ENCODE data around the gene B4GALNT1. TPM values are rescaled to one million over a fixed set of nuclear protein-coding genes. Genes with fewer than 3 reads are reported as not detected.

Gene B4GALNT1
- polyA plus RNA-seq, 2 of the 4 experiments (the other 2 are of a cell fraction) = 25.7 to 35.1 TPM

GRCh38 chr12:57615637-57616036 lies 17.4 kb downstream of the B4GALNT1 start:
- WGBS (ENCODE audit: missing lambda C conversion rate) = 80% methylated on average over 5 of the region's 5 CpGs
- POLR2A ChIA-PET = no interaction called here
- Histone ChIP-seq H3K4me2 (no peak overlapping the region), H3K4me3 (no peak overlapping the region), H3K27ac (no peak overlapping the region), H3K4me1 (peaks cover 13% of the 10 kb centered on the region; the same call in 2 of the 3 replicates), H3K9me3 (no peaks in the 10 kb centered on the region)
- FAIRE-seq (no peak), DNase-seq (ENCODE audit: low read depth in 1 of 2, low spot score in 1 of 2) (no peak), ATAC-seq (no peak)
- CTCF ChIA-PET = interaction anchor here (0.7 to 20.9 kb wide), 6 partner anchors 10 to 308 kb away, joined by 3 to 336 read pairs (median 4); partner anchors contain the start of genes B4GALNT1 and GLI1
- TF ChIP-seq MAFK (IDR thresholded peaks at IDR 0.05; ENCODE audit: partially characterized antibody) (no peak), NFE2L2 (conservative IDR thresholded peaks at IDR 0.05; ENCODE audit: low read length) (no peak), PBX3 (IDR thresholded peaks at IDR 0.05) (no peak), EHMT2 (IDR thresholded peaks at IDR 0.05; ENCODE audit: low read depth) (no peak), RARB (CRISPR knock-in tag; IDR thresholded peaks at IDR 0.05) (no peak), ZSCAN20 (CRISPR knock-in tag; IDR thresholded peaks at IDR 0.05) (no peak), NR3C1 (IDR thresholded peaks at IDR 0.05) (no peak), CHD2 (IDR thresholded peaks at IDR 0.05; ENCODE audit: low read length, partially characterized antibody) (no peak), MYC (IDR thresholded peaks at IDR 0.05; ENCODE audit: borderline replicate concordance, low read length) (no peak), USF2 (IDR thresholded peaks at IDR 0.05) (no peak), FOSL2 (IDR thresholded peaks at IDR 0.05) (no peak), FOSL2 (CRISPR knock-in tag; IDR thresholded peaks at IDR 0.05) (no peak), NPAS2 (CRISPR knock-in tag; IDR thresholded peaks at IDR 0.05; ENCODE audit: borderline replicate concordance) (no peak), FOXS1 (CRISPR knock-in tag; IDR thresholded peaks at IDR 0.05) (no peak), MAZ (IDR thresholded peaks at IDR 0.05; ENCODE audit: borderline replicate concordance, low read depth, low read length) (no peak), PHF8 (IDR thresholded peaks at IDR 0.05; ENCODE audit: borderline replicate concordance, low read depth) (no peak), RAD21 (conservative IDR thresholded peaks at IDR 0.05 in 1 of 2, IDR thresholded peaks at IDR 0.05 in 1 of 2) (no peak)

GRCh38 chr12:57614948-57615500 lies 18.0 kb downstream of the B4GALNT1 start:
- POLR2A ChIA-PET = no interaction called here
- 87% methylated on average over 11 of the region's 11 CpGs for WGBS (ENCODE audit: missing lambda C conversion rate)
- FAIRE-seq (no peak), ATAC-seq (no peak), DNase-seq (ENCODE audit: low read depth in 1 of 2, low spot score in 1 of 2) (no peak)
- CTCF ChIA-PET = interaction anchor here (0.7 to 20.9 kb wide), 8 partner anchors 9 to 307 kb away, joined by 3 to 336 read pairs (median 4); partner anchors contain the start of genes B4GALNT1, GLI1, OS9 and PIP4K2C
- no peak overlapping the region for H3K4me2 ChIP-seq
- H3K9me3 ChIP-seq = no peaks in the 10 kb centered on the region
- peaks cover 14% of the 10 kb centered on the region; the same call in 2 of the 3 replicates for H3K4me1 ChIP-seq
- no peak overlapping the region for H3K4me3 ChIP-seq
- TF ChIP-seq HOXA7 (CRISPR knock-in tag; IDR thresholded peaks at IDR 0.05) = no peak
- no peak for TF ChIP-seq HOXB5 (CRISPR knock-in tag; IDR thresholded peaks at IDR 0.05)
- TF ChIP-seq RAD21 (conservative IDR thresholded peaks at IDR 0.05 in 1 of 2, IDR thresholded peaks at IDR 0.05 in 1 of 2) = no peak
- TF ChIP-seq TP53 (CRISPR knock-in tag; IDR thresholded peaks at IDR 0.05) = no peak
- no peak for TF ChIP-seq NPAS2 (CRISPR knock-in tag; IDR thresholded peaks at IDR 0.05; ENCODE audit: borderline replicate concordance)
- TF ChIP-seq JUNB (IDR thresholded peaks at IDR 0.05) = no peak
- TF ChIP-seq NR3C1 (IDR thresholded peaks at IDR 0.05) = no peak
- TF ChIP-seq ELK1 (IDR thresholded peaks at IDR 0.05; ENCODE audit: low read depth, low read length) = no peak
- TF ChIP-seq KDM1A (IDR thresholded peaks at IDR 0.05; ENCODE audit: low read depth) = no peak
- no peak for TF ChIP-seq EHMT2 (IDR thresholded peaks at IDR 0.05; ENCODE audit: low read depth)
- TF ChIP-seq PBX3 (IDR thresholded peaks at IDR 0.05) = no peak
- TF ChIP-seq FOSL2 (IDR thresholded peaks at IDR 0.05) = no peak
- no peak for TF ChIP-seq FOSL2 (CRISPR knock-in tag; IDR thresholded peaks at IDR 0.05)
- no peak for TF ChIP-seq CBX2 (IDR thresholded peaks at IDR 0.05; ENCODE audit: borderline replicate concordance, low read depth)
- no peak for TF ChIP-seq HOXB13 (CRISPR knock-in tag; IDR thresholded peaks at IDR 0.05; ENCODE audit: low read depth)
- TF ChIP-seq MAFK (IDR thresholded peaks at IDR 0.05; ENCODE audit: partially characterized antibody) = no peak
- TF ChIP-seq MAZ (IDR thresholded peaks at IDR 0.05; ENCODE audit: borderline replicate concordance, low read depth, low read length) = no peak
- no peak for TF ChIP-seq MYC (IDR thresholded peaks at IDR 0.05; ENCODE audit: borderline replicate concordance, low read length)
- no peak for TF ChIP-seq GATA3 (IDR thresholded peaks at IDR 0.05; ENCODE audit: borderline replicate concordance)
- no peak for TF ChIP-seq CEBPB (IDR thresholded peaks at IDR 0.05)
- no peak overlapping the region for H3K27ac ChIP-seq

Measured in A549 (cell line).